Suppressor macrophage (primary cell): ENCODE measurements around the gene CISD3.

Source experiments
- DNase-seq, 4 experiments: peaks; one replicate each; pipeline ENCODE4 v3.0.0-alpha.2; 2020 to 2022

The CISD3 gene

GRCh38 chr17:38779965-38780752 is 50.0 kb downstream of the CISD3 start:
- DNase-seq: no peak

- no peak for DNase-seq
Observed at GRCh38 chr17:38783227-38783626, 53.1 kb downstream of the CISD3 start.
